Measurements from ENCODE around the gene SLC6A18.

DNA sequence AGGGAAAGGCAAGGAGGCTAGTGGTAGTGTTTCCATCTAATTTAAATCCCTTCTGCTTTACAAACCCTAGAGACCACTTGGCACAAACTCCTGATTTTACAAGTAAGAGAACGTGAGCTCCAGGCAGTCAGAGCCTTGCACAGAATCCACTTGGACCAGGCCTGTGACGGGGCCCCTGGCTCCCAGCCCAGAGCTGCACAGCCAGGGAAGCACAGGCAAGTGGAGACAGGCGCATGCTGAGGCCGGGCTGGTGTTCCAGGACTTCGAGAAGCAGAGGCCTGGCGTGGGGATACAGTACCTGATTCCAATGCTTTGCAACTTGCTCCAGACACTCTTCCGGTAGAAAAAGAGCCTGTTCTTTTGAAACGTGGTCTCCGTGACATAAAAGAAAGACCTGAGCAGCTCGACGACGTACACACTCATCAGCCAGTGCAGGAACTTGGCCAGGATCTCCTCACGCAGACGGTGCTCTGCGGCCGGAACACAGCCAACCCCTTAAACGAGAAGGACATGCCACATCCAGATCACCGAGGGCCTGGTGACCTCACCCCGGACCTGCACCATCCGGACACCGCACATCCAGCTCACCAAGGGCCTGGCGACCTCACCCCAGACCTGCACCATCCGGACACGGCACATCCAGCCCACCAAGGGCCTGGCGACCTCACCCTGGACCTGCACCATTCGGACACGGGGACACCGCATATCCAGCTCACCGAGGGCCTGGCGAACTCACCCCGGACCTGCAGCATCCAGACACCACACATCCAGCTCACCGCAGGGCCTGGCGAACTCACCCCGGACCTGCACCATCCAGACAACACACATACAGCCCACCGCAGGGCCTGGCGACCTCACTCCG lies 57.2 kb downstream of the SLC6A18 start:
- TF ChIP-seq, protein P1, sequence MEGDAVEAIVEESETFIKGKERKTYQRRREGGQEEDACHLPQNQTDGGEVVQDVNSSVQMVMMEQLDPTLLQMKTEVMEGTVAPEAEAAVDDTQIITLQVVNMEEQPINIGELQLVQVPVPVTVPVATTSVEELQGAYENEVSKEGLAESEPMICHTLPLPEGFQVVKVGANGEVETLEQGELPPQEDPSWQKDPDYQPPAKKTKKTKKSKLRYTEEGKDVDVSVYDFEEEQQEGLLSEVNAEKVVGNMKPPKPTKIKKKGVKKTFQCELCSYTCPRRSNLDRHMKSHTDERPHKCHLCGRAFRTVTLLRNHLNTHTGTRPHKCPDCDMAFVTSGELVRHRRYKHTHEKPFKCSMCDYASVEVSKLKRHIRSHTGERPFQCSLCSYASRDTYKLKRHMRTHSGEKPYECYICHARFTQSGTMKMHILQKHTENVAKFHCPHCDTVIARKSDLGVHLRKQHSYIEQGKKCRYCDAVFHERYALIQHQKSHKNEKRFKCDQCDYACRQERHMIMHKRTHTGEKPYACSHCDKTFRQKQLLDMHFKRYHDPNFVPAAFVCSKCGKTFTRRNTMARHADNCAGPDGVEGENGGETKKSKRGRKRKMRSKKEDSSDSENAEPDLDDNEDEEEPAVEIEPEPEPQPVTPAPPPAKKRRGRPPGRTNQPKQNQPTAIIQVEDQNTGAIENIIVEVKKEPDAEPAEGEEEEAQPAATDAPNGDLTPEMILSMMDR (IDR thresholded peaks at IDR 0.05): no peak
- TF ChIP-seq POLR2AphosphoS5 (IDR thresholded peaks at IDR 0.05): peak; percentile 56

All from prostate gland (tissue), 2 donors.